ENCODE measurements around the gene ACBD4. TPM values are rescaled to one million over a fixed set of nuclear protein-coding genes. Genes with fewer than 3 reads are reported as not detected.

The ACBD4 gene
- total and polyA plus RNA-seq, 2 of the 13 experiments (the other 11 are each of a cell fraction or from before 2014, with no cell fraction given) = 16.1 to 26.9 TPM

- TF ChIP-seq TEAD2 (CRISPR knock-in tag; IDR thresholded peaks at IDR 0.05) (no peak), CSRNP1 (CRISPR knock-in tag; IDR thresholded peaks at IDR 0.05) (0 out of 2 replicates have a peak, but pooled peaks have one; percentile 11), ARID2 (CRISPR knock-in tag; IDR thresholded peaks at IDR 0.05; ENCODE audit: borderline replicate concordance) (no peak; the same call in 1 of the 2 replicates), ZNF512 (CRISPR knock-in tag; IDR thresholded peaks at IDR 0.05) (0 out of 2 replicates have a peak, but pooled peaks have one; percentile 11), ZNF354B (CRISPR knock-in tag; IDR thresholded peaks at IDR 0.05) (0 out of 2 replicates have a peak, but pooled peaks have one; percentile 79), ZNF441 (CRISPR knock-in tag; IDR thresholded peaks at IDR 0.05; ENCODE audit: borderline replicate concordance) (peak; percentile 43; the same call in 1 of the 2 replicates), ZNF605 (CRISPR knock-in tag; IDR thresholded peaks at IDR 0.05) (peak; percentile 80; the same call in 1 of the 2 replicates)
- TF ChIP-seq, protein P1, sequence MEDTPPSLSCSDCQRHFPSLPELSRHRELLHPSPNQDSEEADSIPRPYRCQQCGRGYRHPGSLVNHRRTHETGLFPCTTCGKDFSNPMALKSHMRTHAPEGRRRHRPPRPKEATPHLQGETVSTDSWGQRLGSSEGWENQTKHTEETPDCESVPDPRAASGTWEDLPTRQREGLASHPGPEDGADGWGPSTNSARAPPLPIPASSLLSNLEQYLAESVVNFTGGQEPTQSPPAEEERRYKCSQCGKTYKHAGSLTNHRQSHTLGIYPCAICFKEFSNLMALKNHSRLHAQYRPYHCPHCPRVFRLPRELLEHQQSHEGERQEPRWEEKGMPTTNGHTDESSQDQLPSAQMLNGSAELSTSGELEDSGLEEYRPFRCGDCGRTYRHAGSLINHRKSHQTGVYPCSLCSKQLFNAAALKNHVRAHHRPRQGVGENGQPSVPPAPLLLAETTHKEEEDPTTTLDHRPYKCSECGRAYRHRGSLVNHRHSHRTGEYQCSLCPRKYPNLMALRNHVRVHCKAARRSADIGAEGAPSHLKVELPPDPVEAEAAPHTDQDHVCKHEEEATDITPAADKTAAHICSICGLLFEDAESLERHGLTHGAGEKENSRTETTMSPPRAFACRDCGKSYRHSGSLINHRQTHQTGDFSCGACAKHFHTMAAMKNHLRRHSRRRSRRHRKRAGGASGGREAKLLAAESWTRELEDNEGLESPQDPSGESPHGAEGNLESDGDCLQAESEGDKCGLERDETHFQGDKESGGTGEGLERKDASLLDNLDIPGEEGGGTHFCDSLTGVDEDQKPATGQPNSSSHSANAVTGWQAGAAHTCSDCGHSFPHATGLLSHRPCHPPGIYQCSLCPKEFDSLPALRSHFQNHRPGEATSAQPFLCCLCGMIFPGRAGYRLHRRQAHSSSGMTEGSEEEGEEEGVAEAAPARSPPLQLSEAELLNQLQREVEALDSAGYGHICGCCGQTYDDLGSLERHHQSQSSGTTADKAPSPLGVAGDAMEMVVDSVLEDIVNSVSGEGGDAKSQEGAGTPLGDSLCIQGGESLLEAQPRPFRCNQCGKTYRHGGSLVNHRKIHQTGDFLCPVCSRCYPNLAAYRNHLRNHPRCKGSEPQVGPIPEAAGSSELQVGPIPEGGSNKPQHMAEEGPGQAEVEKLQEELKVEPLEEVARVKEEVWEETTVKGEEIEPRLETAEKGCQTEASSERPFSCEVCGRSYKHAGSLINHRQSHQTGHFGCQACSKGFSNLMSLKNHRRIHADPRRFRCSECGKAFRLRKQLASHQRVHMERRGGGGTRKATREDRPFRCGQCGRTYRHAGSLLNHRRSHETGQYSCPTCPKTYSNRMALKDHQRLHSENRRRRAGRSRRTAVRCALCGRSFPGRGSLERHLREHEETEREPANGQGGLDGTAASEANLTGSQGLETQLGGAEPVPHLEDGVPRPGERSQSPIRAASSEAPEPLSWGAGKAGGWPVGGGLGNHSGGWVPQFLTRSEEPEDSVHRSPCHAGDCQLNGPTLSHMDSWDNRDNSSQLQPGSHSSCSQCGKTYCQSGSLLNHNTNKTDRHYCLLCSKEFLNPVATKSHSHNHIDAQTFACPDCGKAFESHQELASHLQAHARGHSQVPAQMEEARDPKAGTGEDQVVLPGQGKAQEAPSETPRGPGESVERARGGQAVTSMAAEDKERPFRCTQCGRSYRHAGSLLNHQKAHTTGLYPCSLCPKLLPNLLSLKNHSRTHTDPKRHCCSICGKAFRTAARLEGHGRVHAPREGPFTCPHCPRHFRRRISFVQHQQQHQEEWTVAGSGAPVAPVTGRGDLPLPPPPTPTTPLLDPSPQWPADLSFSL (CRISPR knock-in tag; IDR thresholded peaks at IDR 0.05) = 0 out of 2 replicates have a peak, but pooled peaks have one; percentile 15
- TF ChIP-seq, protein P2, sequence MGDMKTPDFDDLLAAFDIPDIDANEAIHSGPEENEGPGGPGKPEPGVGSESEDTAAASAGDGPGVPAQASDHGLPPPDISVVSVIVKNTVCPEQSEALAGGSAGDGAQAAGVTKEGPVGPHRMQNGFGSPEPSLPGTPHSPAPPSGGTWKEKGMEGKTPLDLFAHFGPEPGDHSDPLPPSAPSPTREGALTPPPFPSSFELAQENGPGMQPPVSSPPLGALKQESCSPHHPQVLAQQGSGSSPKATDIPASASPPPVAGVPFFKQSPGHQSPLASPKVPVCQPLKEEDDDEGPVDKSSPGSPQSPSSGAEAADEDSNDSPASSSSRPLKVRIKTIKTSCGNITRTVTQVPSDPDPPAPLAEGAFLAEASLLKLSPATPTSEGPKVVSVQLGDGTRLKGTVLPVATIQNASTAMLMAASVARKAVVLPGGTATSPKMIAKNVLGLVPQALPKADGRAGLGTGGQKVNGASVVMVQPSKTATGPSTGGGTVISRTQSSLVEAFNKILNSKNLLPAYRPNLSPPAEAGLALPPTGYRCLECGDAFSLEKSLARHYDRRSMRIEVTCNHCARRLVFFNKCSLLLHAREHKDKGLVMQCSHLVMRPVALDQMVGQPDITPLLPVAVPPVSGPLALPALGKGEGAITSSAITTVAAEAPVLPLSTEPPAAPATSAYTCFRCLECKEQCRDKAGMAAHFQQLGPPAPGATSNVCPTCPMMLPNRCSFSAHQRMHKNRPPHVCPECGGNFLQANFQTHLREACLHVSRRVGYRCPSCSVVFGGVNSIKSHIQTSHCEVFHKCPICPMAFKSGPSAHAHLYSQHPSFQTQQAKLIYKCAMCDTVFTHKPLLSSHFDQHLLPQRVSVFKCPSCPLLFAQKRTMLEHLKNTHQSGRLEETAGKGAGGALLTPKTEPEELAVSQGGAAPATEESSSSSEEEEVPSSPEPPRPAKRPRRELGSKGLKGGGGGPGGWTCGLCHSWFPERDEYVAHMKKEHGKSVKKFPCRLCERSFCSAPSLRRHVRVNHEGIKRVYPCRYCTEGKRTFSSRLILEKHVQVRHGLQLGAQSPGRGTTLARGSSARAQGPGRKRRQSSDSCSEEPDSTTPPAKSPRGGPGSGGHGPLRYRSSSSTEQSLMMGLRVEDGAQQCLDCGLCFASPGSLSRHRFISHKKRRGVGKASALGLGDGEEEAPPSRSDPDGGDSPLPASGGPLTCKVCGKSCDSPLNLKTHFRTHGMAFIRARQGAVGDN (CRISPR knock-in tag; IDR thresholded peaks at IDR 0.05) = peak; percentile 23
- TF ChIP-seq, protein P3, sequence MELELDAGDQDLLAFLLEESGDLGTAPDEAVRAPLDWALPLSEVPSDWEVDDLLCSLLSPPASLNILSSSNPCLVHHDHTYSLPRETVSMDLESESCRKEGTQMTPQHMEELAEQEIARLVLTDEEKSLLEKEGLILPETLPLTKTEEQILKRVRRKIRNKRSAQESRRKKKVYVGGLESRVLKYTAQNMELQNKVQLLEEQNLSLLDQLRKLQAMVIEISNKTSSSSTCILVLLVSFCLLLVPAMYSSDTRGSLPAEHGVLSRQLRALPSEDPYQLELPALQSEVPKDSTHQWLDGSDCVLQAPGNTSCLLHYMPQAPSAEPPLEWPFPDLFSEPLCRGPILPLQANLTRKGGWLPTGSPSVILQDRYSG (CRISPR knock-in tag; IDR thresholded peaks at IDR 0.05) = no peak
Observed at GRCh38 chr17:45172232-45172540, 36.7 kb downstream of the ACBD4 start (continued).
